GM23338 (cell line): ENCODE measurements around the gene SMCO3.

Experiments used
- CREB1 ChIP-seq: fragments of 250-450 bp; sonication (Bioruptor Pico); IDR thresholded peaks from 2 replicates; pipeline ENCODE4 v1.5.0; 2020; ENCODE audit warnings: low read depth, mild to moderate bottlenecking, moderate library complexity
- EZH2 ChIP-seq: fragments of 200-600 bp; sonication (generic); IDR thresholded peaks from one replicate; pipeline ENCODE4 v1.8.0; 2017; ENCODE audit warnings: antibody characterized with exemption, mild to moderate bottlenecking, low read depth; ENCODE audit not compliant: unreplicated experiment
- EZH2phosphoT487 ChIP-seq: fragments of 200-600 bp; sonication (generic); IDR thresholded peaks from one replicate; pipeline ENCODE4 v1.8.1; 2018; ENCODE audit warnings: antibody characterized with exemption; ENCODE audit not compliant: unreplicated experiment
- JUNB ChIP-seq: IDR thresholded peaks from one replicate; pipeline ENCODE4 v1.6.1; 2016; ENCODE audit warnings: antibody characterized with exemption; ENCODE audit not compliant: unreplicated experiment
- NANOG ChIP-seq: IDR thresholded peaks from 2 replicates; pipeline ENCODE4 v1.6.1; 2016; ENCODE audit warnings: antibody characterized with exemption, borderline replicate concordance
- POLR2AphosphoS5 ChIP-seq: IDR thresholded peaks from 2 replicates; pipeline ENCODE4 v1.6.1; 2016; ENCODE audit warnings: antibody characterized with exemption, low read depth
- REST ChIP-seq: IDR thresholded peaks from one replicate; pipeline ENCODE4 v1.6.1; 2018; ENCODE audit warnings: antibody characterized with exemption; ENCODE audit not compliant: unreplicated experiment
- STAT1 ChIP-seq: IDR thresholded peaks from one replicate; pipeline ENCODE4 v1.6.1; 2016; ENCODE audit warnings: antibody characterized with exemption; ENCODE audit not compliant: unreplicated experiment
- ZNF331 ChIP-seq: fragments of 250-450 bp; sonication (Bioruptor Pico); IDR thresholded peaks from 2 replicates; pipeline ENCODE4 v1.5.0; 2020; ENCODE audit warnings: low read depth, mild to moderate bottlenecking, moderate library complexity
- TF ChIP-seq, protein P1 (sequence below), 2 experiments: fragments of 200-600 bp in 1 of 2; sonication (generic) in 1 of 2; conservative IDR thresholded peaks; 2 replicates each; pipeline versions ENCODE4 v1.5.1 to v1.6.1; 2016 to 2017; ENCODE audit warnings: antibody characterized with exemption in 2 of 2, low read depth in 2 of 2, mild to moderate bottlenecking in 2 of 2, moderate library complexity in 1 of 2
- TF ChIP-seq, protein P2 (sequence below): fragments of 250-450 bp; sonication (Bioruptor Pico); IDR thresholded peaks from 2 replicates; pipeline ENCODE4 v1.5.0; 2020; ENCODE audit warnings: mild to moderate bottlenecking, moderate library complexity
- TF ChIP-seq, protein P3 (sequence below): IDR thresholded peaks from 2 replicates; pipeline ENCODE4 v1.6.1; 2016; ENCODE audit warnings: antibody characterized with exemption

- TF ChIP-seq, protein P1, sequence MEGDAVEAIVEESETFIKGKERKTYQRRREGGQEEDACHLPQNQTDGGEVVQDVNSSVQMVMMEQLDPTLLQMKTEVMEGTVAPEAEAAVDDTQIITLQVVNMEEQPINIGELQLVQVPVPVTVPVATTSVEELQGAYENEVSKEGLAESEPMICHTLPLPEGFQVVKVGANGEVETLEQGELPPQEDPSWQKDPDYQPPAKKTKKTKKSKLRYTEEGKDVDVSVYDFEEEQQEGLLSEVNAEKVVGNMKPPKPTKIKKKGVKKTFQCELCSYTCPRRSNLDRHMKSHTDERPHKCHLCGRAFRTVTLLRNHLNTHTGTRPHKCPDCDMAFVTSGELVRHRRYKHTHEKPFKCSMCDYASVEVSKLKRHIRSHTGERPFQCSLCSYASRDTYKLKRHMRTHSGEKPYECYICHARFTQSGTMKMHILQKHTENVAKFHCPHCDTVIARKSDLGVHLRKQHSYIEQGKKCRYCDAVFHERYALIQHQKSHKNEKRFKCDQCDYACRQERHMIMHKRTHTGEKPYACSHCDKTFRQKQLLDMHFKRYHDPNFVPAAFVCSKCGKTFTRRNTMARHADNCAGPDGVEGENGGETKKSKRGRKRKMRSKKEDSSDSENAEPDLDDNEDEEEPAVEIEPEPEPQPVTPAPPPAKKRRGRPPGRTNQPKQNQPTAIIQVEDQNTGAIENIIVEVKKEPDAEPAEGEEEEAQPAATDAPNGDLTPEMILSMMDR (conservative IDR thresholded peaks at IDR 0.05; ENCODE audit: low read depth in 2 of 2), result no peak
- TF ChIP-seq POLR2AphosphoS5, result no peak
- TF ChIP-seq NANOG, result no peak
- no peak for TF ChIP-seq EZH2
- TF ChIP-seq EZH2phosphoT487, result no peak
- TF ChIP-seq REST, result no peak
- TF ChIP-seq ZNF331 (CRISPR knock-in tag), result no peak
- TF ChIP-seq, protein P2, sequence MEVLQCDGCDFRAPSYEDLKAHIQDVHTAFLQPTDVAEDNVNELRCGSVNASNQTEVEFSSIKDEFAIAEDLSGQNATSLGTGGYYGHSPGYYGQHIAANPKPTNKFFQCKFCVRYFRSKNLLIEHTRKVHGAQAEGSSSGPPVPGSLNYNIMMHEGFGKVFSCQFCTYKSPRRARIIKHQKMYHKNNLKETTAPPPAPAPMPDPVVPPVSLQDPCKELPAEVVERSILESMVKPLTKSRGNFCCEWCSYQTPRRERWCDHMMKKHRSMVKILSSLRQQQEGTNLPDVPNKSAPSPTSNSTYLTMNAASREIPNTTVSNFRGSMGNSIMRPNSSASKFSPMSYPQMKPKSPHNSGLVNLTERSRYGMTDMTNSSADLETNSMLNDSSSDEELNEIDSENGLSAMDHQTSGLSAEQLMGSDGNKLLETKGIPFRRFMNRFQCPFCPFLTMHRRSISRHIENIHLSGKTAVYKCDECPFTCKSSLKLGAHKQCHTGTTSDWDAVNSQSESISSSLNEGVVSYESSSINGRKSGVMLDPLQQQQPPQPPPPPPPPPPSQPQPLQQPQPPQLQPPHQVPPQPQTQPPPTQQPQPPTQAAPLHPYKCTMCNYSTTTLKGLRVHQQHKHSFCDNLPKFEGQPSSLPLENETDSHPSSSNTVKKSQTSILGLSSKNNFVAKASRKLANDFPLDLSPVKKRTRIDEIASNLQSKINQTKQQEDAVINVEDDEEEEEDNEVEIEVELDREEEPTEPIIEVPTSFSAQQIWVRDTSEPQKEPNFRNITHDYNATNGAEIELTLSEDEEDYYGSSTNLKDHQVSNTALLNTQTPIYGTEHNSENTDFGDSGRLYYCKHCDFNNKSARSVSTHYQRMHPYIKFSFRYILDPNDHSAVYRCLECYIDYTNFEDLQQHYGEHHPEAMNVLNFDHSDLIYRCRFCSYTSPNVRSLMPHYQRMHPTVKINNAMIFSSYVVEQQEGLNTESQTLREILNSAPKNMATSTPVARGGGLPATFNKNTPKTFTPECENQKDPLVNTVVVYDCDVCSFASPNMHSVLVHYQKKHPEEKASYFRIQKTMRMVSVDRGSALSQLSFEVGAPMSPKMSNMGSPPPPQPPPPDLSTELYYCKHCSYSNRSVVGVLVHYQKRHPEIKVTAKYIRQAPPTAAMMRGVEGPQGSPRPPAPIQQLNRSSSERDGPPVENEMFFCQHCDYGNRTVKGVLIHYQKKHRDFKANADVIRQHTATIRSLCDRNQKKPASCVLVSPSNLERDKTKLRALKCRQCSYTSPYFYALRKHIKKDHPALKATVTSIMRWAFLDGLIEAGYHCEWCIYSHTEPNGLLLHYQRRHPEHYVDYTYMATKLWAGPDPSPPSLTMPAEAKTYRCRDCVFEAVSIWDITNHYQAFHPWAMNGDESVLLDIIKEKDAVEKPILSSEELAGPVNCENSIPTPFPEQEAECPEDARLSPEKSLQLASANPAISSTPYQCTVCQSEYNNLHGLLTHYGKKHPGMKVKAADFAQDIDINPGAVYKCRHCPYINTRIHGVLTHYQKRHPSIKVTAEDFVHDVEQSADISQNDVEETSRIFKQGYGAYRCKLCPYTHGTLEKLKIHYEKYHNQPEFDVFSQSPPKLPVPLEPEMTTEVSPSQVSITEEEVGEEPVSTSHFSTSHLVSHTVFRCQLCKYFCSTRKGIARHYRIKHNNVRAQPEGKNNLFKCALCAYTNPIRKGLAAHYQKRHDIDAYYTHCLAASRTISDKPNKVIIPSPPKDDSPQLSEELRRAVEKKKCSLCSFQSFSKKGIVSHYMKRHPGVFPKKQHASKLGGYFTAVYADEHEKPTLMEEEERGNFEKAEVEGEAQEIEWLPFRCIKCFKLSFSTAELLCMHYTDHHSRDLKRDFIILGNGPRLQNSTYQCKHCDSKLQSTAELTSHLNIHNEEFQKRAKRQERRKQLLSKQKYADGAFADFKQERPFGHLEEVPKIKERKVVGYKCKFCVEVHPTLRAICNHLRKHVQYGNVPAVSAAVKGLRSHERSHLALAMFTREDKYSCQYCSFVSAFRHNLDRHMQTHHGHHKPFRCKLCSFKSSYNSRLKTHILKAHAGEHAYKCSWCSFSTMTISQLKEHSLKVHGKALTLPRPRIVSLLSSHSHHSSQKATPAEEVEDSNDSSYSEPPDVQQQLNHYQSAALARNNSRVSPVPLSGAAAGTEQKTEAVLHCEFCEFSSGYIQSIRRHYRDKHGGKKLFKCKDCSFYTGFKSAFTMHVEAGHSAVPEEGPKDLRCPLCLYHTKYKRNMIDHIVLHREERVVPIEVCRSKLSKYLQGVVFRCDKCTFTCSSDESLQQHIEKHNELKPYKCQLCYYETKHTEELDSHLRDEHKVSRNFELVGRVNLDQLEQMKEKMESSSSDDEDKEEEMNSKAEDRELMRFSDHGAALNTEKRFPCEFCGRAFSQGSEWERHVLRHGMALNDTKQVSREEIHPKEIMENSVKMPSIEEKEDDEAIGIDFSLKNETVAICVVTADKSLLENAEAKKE (CRISPR knock-in tag), result no peak
- TF ChIP-seq CREB1 (CRISPR knock-in tag), result no peak
- no peak for TF ChIP-seq STAT1
- no peak for TF ChIP-seq JUNB
- TF ChIP-seq, protein P3, sequence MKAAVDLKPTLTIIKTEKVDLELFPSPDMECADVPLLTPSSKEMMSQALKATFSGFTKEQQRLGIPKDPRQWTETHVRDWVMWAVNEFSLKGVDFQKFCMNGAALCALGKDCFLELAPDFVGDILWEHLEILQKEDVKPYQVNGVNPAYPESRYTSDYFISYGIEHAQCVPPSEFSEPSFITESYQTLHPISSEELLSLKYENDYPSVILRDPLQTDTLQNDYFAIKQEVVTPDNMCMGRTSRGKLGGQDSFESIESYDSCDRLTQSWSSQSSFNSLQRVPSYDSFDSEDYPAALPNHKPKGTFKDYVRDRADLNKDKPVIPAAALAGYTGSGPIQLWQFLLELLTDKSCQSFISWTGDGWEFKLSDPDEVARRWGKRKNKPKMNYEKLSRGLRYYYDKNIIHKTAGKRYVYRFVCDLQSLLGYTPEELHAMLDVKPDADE, result no peak
Measured at GRCh38 chr12:14858513-14858912, 44.5 kb upstream of the SMCO3 start.
